ENCODE data around the gene IMP4.

IMP4 gene

DNA sequence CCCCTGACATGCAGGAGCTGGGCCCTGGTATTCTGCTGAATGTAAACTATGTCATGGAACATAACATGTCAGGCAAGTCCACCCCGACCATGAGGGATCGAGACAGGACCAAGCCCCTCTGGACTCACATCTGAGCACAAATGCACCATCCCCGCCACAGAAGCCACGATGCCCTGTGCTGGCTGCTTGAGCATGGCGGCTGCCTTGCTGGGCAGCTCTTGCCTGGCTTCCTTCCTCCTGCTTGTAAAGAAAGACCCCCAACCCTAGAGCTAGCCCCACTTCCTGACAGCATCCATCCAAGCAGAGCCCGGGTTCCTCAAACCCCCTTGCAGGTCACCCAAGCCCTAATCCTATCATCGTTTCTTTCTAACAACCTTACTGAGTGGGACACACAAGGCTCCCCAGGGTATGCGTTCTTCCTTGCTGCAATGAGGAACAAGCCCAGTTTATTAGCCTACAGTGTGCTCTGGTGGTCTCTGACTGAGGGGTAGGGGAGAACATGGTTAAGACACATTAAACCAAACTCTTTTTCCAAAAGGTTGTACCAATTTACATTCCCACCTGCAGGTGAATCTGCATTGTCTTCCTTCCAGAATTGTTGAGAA is 39.7 kb downstream of the IMP4 start:
- H3K4me1 Mint-ChIP-seq = peaks cover 8% of the 10 kb centered on the region
- H3K36me3 Mint-ChIP-seq (ENCODE audit: low read depth) = no peaks in the 10 kb centered on the region
- TF ChIP-seq, protein P1, sequence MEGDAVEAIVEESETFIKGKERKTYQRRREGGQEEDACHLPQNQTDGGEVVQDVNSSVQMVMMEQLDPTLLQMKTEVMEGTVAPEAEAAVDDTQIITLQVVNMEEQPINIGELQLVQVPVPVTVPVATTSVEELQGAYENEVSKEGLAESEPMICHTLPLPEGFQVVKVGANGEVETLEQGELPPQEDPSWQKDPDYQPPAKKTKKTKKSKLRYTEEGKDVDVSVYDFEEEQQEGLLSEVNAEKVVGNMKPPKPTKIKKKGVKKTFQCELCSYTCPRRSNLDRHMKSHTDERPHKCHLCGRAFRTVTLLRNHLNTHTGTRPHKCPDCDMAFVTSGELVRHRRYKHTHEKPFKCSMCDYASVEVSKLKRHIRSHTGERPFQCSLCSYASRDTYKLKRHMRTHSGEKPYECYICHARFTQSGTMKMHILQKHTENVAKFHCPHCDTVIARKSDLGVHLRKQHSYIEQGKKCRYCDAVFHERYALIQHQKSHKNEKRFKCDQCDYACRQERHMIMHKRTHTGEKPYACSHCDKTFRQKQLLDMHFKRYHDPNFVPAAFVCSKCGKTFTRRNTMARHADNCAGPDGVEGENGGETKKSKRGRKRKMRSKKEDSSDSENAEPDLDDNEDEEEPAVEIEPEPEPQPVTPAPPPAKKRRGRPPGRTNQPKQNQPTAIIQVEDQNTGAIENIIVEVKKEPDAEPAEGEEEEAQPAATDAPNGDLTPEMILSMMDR (IDR thresholded peaks at IDR 0.05; ENCODE audit: unreplicated experiment in 3 of 3) = no peak
- no peak overlapping the region for H3K4me3 Mint-ChIP-seq
- H3K27me3 Mint-ChIP-seq (ENCODE audit: low read depth) = no peaks in the 10 kb centered on the region
- H3K9me3 Mint-ChIP-seq = no peaks in the 10 kb centered on the region
- no peak overlapping the region for H3K27ac Mint-ChIP-seq

DNA sequence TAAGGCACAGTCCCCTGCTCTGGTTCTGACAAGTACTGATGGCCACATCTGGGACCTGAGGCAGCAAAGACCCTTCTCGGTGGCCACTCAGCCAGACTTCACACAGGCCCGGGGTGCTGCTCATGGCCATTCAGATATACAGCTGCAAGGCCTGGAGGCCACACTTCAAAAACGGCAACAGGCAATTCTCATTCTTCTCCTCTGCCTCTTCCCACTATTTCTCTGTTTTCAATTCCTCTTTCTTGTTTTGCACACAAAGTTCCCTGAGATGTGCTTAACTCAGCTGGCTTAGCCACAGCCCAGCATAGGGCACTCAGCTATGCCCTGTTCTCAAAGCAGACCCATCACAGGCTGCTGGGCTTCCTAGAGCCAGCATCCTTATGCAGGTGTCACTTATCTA is 43.0 kb downstream of the IMP4 start:
- Mint-ChIP-seq H3K9me3 (no peaks in the 10 kb centered on the region), H3K36me3 (ENCODE audit: low read depth) (no peaks in the 10 kb centered on the region), H3K27me3 (ENCODE audit: low read depth) (no peaks in the 10 kb centered on the region), H3K27ac (no peak overlapping the region), H3K4me3 (no peak overlapping the region), H3K4me1 (peaks cover 9% of the 10 kb centered on the region)
- TF ChIP-seq, protein P1 (IDR thresholded peaks at IDR 0.05; ENCODE audit: unreplicated experiment in 3 of 3) = no peak

DNA sequence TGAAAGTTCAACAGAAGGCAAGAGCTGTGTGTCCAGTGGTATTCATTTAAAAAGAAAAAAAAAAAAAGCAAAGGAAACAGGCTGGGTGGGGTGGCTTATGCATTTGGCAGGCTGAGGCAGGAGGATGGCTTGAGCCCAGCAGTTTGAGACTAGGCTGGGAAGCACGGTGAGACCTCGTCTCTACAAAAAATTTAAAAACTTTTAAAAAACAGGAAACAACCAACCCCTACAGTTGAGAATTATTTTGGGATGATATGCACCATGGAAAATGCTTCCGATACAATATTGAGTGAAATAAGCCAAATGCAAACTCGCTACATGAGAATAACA is 44.3 kb downstream of the IMP4 start:
- Mint-ChIP-seq H3K9me3 (no peaks in the 10 kb centered on the region), H3K27ac (peak overlapping the region in 2 of 3 experiments; percentile 16 to 34), H3K27me3 (ENCODE audit: low read depth) (peaks cover 2% of the 10 kb centered on the region), H3K4me3 (peak overlapping the region in 1 of 3 experiments; percentile 59), H3K4me1 (peaks cover 18% of the 10 kb centered on the region), H3K36me3 (ENCODE audit: low read depth) (no peaks in the 10 kb centered on the region)
- TF ChIP-seq, protein P1 (IDR thresholded peaks at IDR 0.05; ENCODE audit: unreplicated experiment in 3 of 3) = no peak

DNA sequence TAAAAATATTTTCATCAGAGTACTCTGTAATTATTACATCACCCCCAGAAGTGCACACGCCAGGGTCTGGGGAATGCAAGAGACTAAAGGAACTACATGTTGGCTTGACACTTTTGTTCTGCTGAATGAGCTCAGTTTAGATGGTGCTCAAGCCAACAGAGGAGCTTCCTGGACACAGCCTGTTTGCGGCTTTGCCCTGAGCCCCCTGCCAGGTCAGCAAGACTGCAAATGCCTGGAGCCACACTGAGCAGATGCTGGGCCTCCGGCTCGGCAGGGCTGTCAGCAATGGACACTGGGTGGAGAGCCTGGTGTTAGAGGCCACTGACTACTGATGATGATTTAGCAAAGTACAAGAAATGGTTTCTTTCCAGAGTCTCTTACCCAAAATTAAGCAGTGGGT is 45.1 kb downstream of the IMP4 start:
- no peak overlapping the region for H3K4me3 Mint-ChIP-seq
- H3K27ac Mint-ChIP-seq = no peak overlapping the region
- no peaks in the 10 kb centered on the region for H3K9me3 Mint-ChIP-seq
- TF ChIP-seq, protein P1 (IDR thresholded peaks at IDR 0.05; ENCODE audit: unreplicated experiment in 3 of 3) = no peak
- peaks cover 22% of the 10 kb centered on the region for H3K4me1 Mint-ChIP-seq
- peaks cover 3% of the 10 kb centered on the region for H3K27me3 Mint-ChIP-seq (ENCODE audit: low read depth)
- H3K36me3 Mint-ChIP-seq (ENCODE audit: low read depth) = no peaks in the 10 kb centered on the region

DNA sequence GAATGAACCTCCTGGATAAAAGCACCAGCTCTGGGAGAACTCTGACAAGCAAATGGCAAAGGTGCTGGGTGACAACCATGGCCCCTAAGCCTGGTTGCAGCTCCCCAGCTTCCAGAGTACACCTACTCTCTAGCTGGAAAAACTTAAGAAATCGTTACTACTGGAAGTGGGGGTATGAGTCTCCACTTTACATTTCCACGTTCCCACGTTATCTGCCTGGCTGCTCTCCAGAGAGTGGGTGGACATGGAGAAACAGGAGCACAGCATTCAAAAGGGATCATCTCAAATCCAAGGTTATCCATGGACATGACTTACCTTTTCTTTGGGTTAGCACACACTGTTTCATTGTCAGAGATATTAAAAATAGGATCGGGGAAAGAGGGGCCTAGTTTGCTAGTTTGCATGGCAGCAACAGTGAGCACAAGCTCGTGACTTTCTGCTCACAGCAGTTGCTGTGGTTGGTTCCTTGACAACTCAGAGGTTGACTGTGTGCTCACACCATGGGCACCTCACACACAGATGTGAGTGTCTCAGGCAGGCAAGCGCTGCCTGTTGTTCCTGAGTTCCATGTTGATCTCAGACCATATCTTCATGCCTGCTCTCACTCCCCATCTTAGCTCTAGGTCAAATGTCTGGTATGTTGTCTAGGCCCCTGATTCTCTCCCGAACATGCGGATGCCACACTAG is 45.7 kb downstream of the IMP4 start:
- peaks cover 22% of the 10 kb centered on the region for H3K4me1 Mint-ChIP-seq
- no peaks in the 10 kb centered on the region for H3K9me3 Mint-ChIP-seq
- H3K27me3 Mint-ChIP-seq (ENCODE audit: low read depth) = peaks cover 6% of the 10 kb centered on the region

More for the DNA sequence above, 45.7 kb downstream of the IMP4 start:
- TF ChIP-seq, protein P1 (IDR thresholded peaks at IDR 0.05; ENCODE audit: unreplicated experiment in 3 of 3) = no peak
- no peak overlapping the region for H3K27ac Mint-ChIP-seq
- H3K4me3 Mint-ChIP-seq = peak overlapping the region in 2 of 3 experiments; percentile 58 to 70
- H3K36me3 Mint-ChIP-seq (ENCODE audit: low read depth) = no peaks in the 10 kb centered on the region

Measured in nephron (organoid).